BLaER1 (cell line): ENCODE measurements around the gene DPP10.

Experiments
- H3K27ac ChIP-seq: shearing (Covaris generic); formaldehyde crosslinking; 2 replicates; pipeline ENCODE4 v1.8.1; 2022
- H3K27me3 ChIP-seq: shearing (Covaris generic); formaldehyde crosslinking; 2 replicates; pipeline ENCODE4 v1.8.1; 2022
- H3K36me3 ChIP-seq: shearing (Covaris generic); formaldehyde crosslinking; 2 replicates; pipeline ENCODE4 v1.8.1; 2022
- H3K4me1 ChIP-seq: shearing (Covaris generic); formaldehyde crosslinking; 2 replicates; pipeline ENCODE4 v1.8.1; 2022
- H3K4me2 ChIP-seq: shearing (Covaris generic); formaldehyde crosslinking; 2 replicates; pipeline ENCODE4 v1.8.1; 2022
- H3K4me3 ChIP-seq: shearing (Covaris generic); formaldehyde crosslinking; 2 replicates; pipeline ENCODE4 v1.8.1; 2022
- H3K9ac ChIP-seq: shearing (Covaris generic); formaldehyde crosslinking; 2 replicates; pipeline ENCODE4 v1.8.1; 2022
- H3K9me3 ChIP-seq: shearing (Covaris generic); formaldehyde crosslinking; 2 replicates; pipeline ENCODE4 v1.8.1; 2022
- H4K20me1 ChIP-seq: shearing (Covaris generic); formaldehyde crosslinking; 2 replicates; pipeline ENCODE4 v1.8.1; 2022
- Cebpa-rat ChIP-seq: shearing (Covaris generic); IDR thresholded peaks from 2 replicates; pipeline ENCODE4 v1.8.1; 2022

Gene DPP10

GRCh38 chr2:115867024-115867423, 1424.6 kb downstream of the DPP10 start:
- Histone ChIP-seq H3K27me3 (no peaks in the 10 kb centered on the region), H3K9me3 (no peaks in the 10 kb centered on the region), H3K36me3 (no peaks in the 10 kb centered on the region), H4K20me1 (no peaks in the 10 kb centered on the region), H3K4me2 (no peak overlapping the region), H3K4me1 (no peaks in the 10 kb centered on the region), H3K27ac (no peak overlapping the region), H3K4me3 (no peak overlapping the region), H3K9ac (no peak overlapping the region)
- TF ChIP-seq Cebpa-rat = no peak

- Histone ChIP-seq H3K4me2 (no peak overlapping the region), H3K4me1 (no peaks in the 10 kb centered on the region), H3K27me3 (no peaks in the 10 kb centered on the region), H3K9ac (no peak overlapping the region), H3K27ac (no peak overlapping the region), H4K20me1 (no peaks in the 10 kb centered on the region), H3K4me3 (no peak overlapping the region), H3K36me3 (no peaks in the 10 kb centered on the region), H3K9me3 (no peaks in the 10 kb centered on the region)
- TF ChIP-seq Cebpa-rat = no peak
Measured at GRCh38 chr2:115874427-115874826, 1432.0 kb downstream of the DPP10 start.

- no peaks in the 10 kb centered on the region for H3K4me1 ChIP-seq
- no peaks in the 10 kb centered on the region for H3K36me3 ChIP-seq
- TF ChIP-seq Cebpa-rat = no peak
- H3K27me3 ChIP-seq = no peaks in the 10 kb centered on the region
- no peaks in the 10 kb centered on the region for H3K9me3 ChIP-seq
- H4K20me1 ChIP-seq = no peaks in the 10 kb centered on the region
- no peak overlapping the region for H3K9ac ChIP-seq
- no peak overlapping the region for H3K27ac ChIP-seq
- no peak overlapping the region for H3K4me2 ChIP-seq
- H3K4me3 ChIP-seq = no peak overlapping the region
Measured at GRCh38 chr2:115880558-115880957, 1438.1 kb downstream of the DPP10 start.

- no peaks in the 10 kb centered on the region for H4K20me1 ChIP-seq
- no peaks in the 10 kb centered on the region for H3K36me3 ChIP-seq
- H3K4me2 ChIP-seq = no peak overlapping the region
- H3K9ac ChIP-seq = no peak overlapping the region
- no peaks in the 10 kb centered on the region for H3K27me3 ChIP-seq
- no peak overlapping the region for H3K27ac ChIP-seq
- 0 out of 2 replicates have a peak, but pooled peaks cover 4% of the 10 kb centered on the region for H3K9me3 ChIP-seq
- no peak for TF ChIP-seq Cebpa-rat
- H3K4me3 ChIP-seq = no peak overlapping the region
- H3K4me1 ChIP-seq = no peaks in the 10 kb centered on the region
Measured at GRCh38 chr2:115887209-115887776, 1444.9 kb downstream of the DPP10 start.
